ENCODE measurements around the gene OTUD5.
"Not testable (repeated sequence)": the region's sequence is repeated elsewhere in the genome, so short reads cannot be mapped to it uniquely, and the experiment has no call there.

OTUD5 gene

GRCh38 chrX:48957477-48957826 is at the start of gene OTUD5:
Gene OTUD5, minus strand, starts transcription at chrX:48957607. Its CDS starts 37 bp downstream, at chrX:48957570.
- in situ Hi-C loops (cut with HindIII; ENCODE audit: low pct_ligation_motif_present, low pct_unique_long_range_greater_than_20kb, low sequenced_read_pairs) = no loop called here
- peak; percentile 52 for DNase-seq

GRCh38 chrX:49003696-49004095 is 46.3 kb upstream of the OTUD5 start:
- in situ Hi-C loops (cut with HindIII; ENCODE audit: low pct_ligation_motif_present, low pct_unique_long_range_greater_than_20kb, low sequenced_read_pairs) = no loop called here
- no peak for DNase-seq

GRCh38 chrX:49002091-49002935 is 44.9 kb upstream of the OTUD5 start, which contains the start of gene GRIPAP1:
Gene GRIPAP1, minus strand, starts transcription at chrX:49002264. Its CDS starts 35 bp downstream, at chrX:49002229.
- peak; percentile 75 for DNase-seq
- in situ Hi-C loops (cut with HindIII; ENCODE audit: low pct_ligation_motif_present, low pct_unique_long_range_greater_than_20kb, low sequenced_read_pairs) = no loop called here

- DNase-seq = peak; percentile 24
- in situ Hi-C loops (cut with HindIII; ENCODE audit: low pct_ligation_motif_present, low pct_unique_long_range_greater_than_20kb, low sequenced_read_pairs) = no loop called here
These were observed 44.2 kb upstream of the OTUD5 start for GRCh38 chrX:49001521-49002090.

GRCh38 chrX:49000636-49001035 is 43.2 kb upstream of the OTUD5 start:
- no peak for DNase-seq
- in situ Hi-C loops (cut with HindIII; ENCODE audit: low pct_ligation_motif_present, low pct_unique_long_range_greater_than_20kb, low sequenced_read_pairs) = no loop called here

- no peak for DNase-seq
- in situ Hi-C loops (cut with HindIII; ENCODE audit: low pct_ligation_motif_present, low pct_unique_long_range_greater_than_20kb, low sequenced_read_pairs) = no loop called here
These were observed 41.6 kb upstream of the OTUD5 start for GRCh38 chrX:48999030-48999429.

- DNase-seq = no peak
These were observed 41.0 kb upstream of the OTUD5 start for GRCh38 chrX:48998391-48998790.

GRCh38 chrX:48997865-48998264 is 40.5 kb upstream of the OTUD5 start:
- in situ Hi-C loops (cut with HindIII; ENCODE audit: low pct_ligation_motif_present, low pct_unique_long_range_greater_than_20kb, low sequenced_read_pairs) = no loop called here
- DNase-seq = no peak

More at GRCh38 chrX:48998391-48998790, 41.0 kb upstream of the OTUD5 start:
- in situ Hi-C loops (cut with HindIII; ENCODE audit: low pct_ligation_motif_present, low pct_unique_long_range_greater_than_20kb, low sequenced_read_pairs) = no loop called here

- in situ Hi-C loops (cut with HindIII; ENCODE audit: low pct_ligation_motif_present, low pct_unique_long_range_greater_than_20kb, low sequenced_read_pairs) = no loop called here
These were observed 40.0 kb upstream of the OTUD5 start for GRCh38 chrX:48997455-48997854.

GRCh38 chrX:48996969-48997368 is 39.6 kb upstream of the OTUD5 start:
- DNase-seq = no peak
- in situ Hi-C loops (cut with HindIII; ENCODE audit: low pct_ligation_motif_present, low pct_unique_long_range_greater_than_20kb, low sequenced_read_pairs) = no loop called here

More at GRCh38 chrX:48997455-48997854, 40.0 kb upstream of the OTUD5 start:
- no peak for DNase-seq

GRCh38 chrX:48992341-48992740 is 34.9 kb upstream of the OTUD5 start:
- in situ Hi-C loops (cut with HindIII; ENCODE audit: low pct_ligation_motif_present, low pct_unique_long_range_greater_than_20kb, low sequenced_read_pairs) = no loop called here
- DNase-seq = no peak

GRCh38 chrX:48989483-48989882 is 32.1 kb upstream of the OTUD5 start:
- in situ Hi-C loops (cut with HindIII; ENCODE audit: low pct_ligation_motif_present, low pct_unique_long_range_greater_than_20kb, low sequenced_read_pairs) = no loop called here
- DNase-seq = no peak

- in situ Hi-C loops (cut with HindIII; ENCODE audit: low pct_ligation_motif_present, low pct_unique_long_range_greater_than_20kb, low sequenced_read_pairs) = no loop called here
These were observed 26.5 kb upstream of the OTUD5 start for GRCh38 chrX:48983896-48984295.

GRCh38 chrX:48983081-48983480 is 25.7 kb upstream of the OTUD5 start:
- in situ Hi-C loops (cut with HindIII; ENCODE audit: low pct_ligation_motif_present, low pct_unique_long_range_greater_than_20kb, low sequenced_read_pairs) = no loop called here
- DNase-seq = no peak

More at GRCh38 chrX:48983896-48984295, 26.5 kb upstream of the OTUD5 start:
- DNase-seq = no peak

GRCh38 chrX:48981178-48981577 is 23.8 kb upstream of the OTUD5 start:
- in situ Hi-C loops (cut with HindIII; ENCODE audit: low pct_ligation_motif_present, low pct_unique_long_range_greater_than_20kb, low sequenced_read_pairs) = no loop called here
- DNase-seq = no peak

GRCh38 chrX:48980341-48980740 is 22.9 kb upstream of the OTUD5 start:
- in situ Hi-C loops (cut with HindIII; ENCODE audit: low pct_ligation_motif_present, low pct_unique_long_range_greater_than_20kb, low sequenced_read_pairs); DNase-seq: not testable (repeated sequence)

- DNase-seq = no peak
- in situ Hi-C loops (cut with HindIII; ENCODE audit: low pct_ligation_motif_present, low pct_unique_long_range_greater_than_20kb, low sequenced_read_pairs) = no loop called here
These were observed 20.8 kb upstream of the OTUD5 start for GRCh38 chrX:48978226-48978625.

- DNase-seq = no peak
- in situ Hi-C loops (cut with HindIII; ENCODE audit: low pct_ligation_motif_present, low pct_unique_long_range_greater_than_20kb, low sequenced_read_pairs) = no loop called here
These were observed 18.7 kb upstream of the OTUD5 start for GRCh38 chrX:48976086-48976485.

GRCh38 chrX:48975541-48975940 is 18.1 kb upstream of the OTUD5 start:
- DNase-seq = no peak
- in situ Hi-C loops (cut with HindIII; ENCODE audit: low pct_ligation_motif_present, low pct_unique_long_range_greater_than_20kb, low sequenced_read_pairs) = no loop called here

GRCh38 chrX:48975041-48975440 is 17.6 kb upstream of the OTUD5 start:
- no peak for DNase-seq
- in situ Hi-C loops (cut with HindIII; ENCODE audit: low pct_ligation_motif_present, low pct_unique_long_range_greater_than_20kb, low sequenced_read_pairs) = no loop called here

Measured in ACHN (cell line).